ENCODE data around the gene NQO2.
"Not testable (repeated sequence)": the region's sequence is repeated elsewhere in the genome, so short reads cannot be mapped to it uniquely, and the experiment has no call there.

The NQO2 gene

GRCh38 chr6:2990248-2990931, 9.3 kb upstream of the NQO2 start:
- DNase-seq: no peak

DNA sequence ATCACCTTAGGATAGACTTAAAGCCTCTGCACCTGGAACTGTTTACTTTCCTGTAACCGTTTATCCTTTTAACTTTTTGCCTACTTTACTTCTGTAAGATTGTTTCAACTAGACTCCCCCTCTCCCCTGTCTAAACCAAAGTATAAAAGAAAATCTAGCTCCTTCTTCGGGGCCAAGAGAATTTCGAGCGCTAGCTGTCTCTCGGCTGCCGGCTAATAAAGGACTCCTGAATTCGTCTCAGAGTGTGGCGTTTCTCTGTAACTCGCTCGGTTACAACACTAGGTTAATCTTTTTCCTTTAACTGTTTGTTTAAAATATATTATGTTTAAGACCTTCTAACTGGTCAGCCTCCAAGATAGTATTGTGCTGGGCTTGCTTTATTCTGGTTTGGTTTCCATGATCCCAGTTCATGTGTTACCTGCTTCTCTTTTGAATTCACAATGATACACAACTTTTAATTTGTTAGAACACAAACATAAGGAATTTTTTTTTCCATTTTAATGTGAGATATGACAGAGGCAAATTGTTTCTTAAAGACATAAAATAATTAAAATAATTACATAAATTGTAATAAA, 8.7 kb upstream of the NQO2 start:
- no peak for DNase-seq

DNA sequence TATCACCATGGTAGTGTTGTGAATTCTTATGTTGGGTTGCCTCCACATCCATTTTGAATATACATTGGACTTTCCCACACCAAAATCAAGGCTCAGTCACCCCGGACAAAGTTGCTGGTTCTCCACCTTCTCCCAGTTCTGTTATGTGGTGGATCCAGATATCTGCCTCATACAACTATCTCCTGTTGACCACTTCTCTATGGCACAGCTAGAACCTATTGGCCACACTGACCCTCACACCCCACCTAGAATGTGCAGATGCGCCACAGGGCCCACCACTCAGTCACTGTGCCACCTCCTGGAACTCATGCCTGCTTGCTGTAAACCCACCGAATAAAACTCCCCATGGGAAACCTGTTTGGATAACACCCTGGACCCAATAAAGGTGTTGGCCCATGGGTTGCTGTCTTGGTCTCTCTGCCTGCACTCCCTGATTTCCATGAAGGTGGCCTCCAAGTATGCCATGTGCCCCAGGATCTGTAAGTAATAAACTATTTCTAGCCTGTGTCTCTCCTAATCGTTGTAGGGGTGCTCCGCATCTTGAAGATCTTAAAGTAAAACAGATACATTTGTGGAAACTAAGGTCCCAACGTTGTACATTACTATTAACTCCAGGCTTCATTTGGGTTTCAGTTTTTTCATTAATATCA, 7.2 kb upstream of the NQO2 start:
- DNase-seq: no peak

GRCh38 chr6:2993755-2994317, 5.9 kb upstream of the NQO2 start:
- DNase-seq: no peak

- not testable (repeated sequence) for DNase-seq
These were observed 1.3 kb upstream of the NQO2 start for GRCh38 chr6:2998249-2998997.

GRCh38 chr6:2998998-2999617, 586 bp upstream of the NQO2 start:
- no peak for DNase-seq

- DNase-seq: no peak
These were observed 1.6 kb downstream of the NQO2 start for GRCh38 chr6:3001146-3001772.

DNA sequence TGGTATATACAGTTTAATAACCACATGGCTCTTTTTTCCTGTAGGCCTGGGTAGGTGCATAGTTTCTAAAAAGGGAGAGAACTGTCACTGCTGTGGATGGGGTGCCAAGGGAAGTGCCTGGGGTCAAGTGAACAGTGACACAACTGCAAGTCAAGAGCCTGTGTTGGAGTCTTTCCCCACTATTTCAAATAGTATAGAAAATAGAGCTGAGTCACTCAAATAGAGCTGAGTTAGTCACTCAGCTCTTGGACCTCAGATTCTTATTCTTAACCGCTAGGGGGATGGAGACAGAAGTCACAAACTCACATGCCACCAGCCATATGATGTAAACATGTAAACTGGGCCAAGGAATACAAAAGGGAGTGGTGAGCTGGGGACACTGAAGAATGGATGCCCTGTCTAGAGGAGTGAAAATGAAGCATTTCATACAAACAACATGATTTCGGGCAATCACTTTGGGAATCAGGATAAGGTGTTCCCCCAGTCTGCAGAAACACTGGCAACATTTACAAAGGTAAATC, 2.1 kb downstream of the NQO2 start:
- DNase-seq: peak in 1 of 2 experiments; percentile 16

DNA sequence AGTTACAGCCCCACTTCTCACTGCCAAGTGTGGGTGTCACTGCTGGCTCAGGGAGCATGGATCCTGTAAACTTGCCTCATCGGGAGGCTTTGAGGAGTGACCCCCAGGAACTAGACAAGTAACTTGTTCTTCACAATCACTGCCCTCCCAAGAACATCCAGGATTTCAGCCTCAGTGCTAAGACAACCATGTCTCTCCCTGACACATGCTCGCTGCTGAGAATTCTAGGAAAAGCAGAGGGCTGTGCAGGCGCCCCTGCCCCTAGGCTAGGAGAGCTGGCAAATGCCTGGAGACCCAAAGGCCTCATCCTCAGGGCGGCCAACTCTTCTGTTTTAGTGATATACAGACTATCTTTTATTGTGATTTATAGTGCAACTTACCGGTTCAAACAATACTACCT, 3.5 kb downstream of the NQO2 start:
- not testable (repeated sequence) for DNase-seq

- DNase-seq: no peak
These were observed 5.4 kb downstream of the NQO2 start for GRCh38 chr6:3005077-3005476.

DNA sequence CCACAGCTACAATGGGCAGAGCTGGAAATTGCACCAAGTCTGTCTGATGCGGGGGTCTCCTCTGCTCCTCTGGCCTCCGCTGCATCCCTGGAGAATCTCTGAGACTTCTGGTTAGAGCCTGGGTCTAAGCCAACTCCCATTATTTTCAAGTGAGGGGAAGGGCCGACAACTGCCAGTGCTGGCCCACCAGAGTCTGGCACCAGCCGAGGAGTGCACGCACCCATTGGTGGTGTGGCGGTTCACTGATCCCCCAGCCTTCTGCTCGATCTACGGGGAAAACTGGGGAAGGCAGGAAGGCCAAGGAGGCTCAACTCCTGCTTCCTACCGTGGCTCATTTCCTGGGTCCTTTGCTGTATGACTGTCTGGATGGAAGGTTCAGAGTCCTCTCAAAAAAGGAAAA, 6.2 kb downstream of the NQO2 start:
- DNase-seq: no peak

DNA sequence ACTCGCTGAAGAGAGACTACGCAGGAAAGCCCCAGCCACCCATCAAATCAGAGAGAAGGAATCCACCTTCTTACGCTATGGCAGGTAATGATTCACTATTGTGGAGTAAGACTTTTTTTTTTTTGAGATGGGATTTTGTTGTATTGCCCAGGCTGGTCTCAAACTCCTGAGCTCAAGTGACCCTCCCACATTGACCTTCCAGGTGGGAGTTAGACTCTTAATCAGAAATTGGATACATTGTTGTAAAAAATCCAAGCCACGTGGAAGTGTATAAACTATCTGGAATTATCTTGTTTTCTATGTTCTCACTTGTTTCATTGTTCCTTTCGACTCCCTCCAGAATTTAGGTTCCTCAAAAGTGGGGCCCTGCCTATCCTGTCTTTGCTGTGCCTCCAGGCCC, 6.8 kb downstream of the NQO2 start:
- no peak for DNase-seq

GRCh38 chr6:3007571-3007970, 7.9 kb downstream of the NQO2 start:
- no peak for DNase-seq

GRCh38 chr6:3008712-3009265, 9.1 kb downstream of the NQO2 start:
- not testable (repeated sequence) for DNase-seq

- no peak for DNase-seq
These were observed 10.2 kb downstream of the NQO2 start for GRCh38 chr6:3009930-3010329.

DNA sequence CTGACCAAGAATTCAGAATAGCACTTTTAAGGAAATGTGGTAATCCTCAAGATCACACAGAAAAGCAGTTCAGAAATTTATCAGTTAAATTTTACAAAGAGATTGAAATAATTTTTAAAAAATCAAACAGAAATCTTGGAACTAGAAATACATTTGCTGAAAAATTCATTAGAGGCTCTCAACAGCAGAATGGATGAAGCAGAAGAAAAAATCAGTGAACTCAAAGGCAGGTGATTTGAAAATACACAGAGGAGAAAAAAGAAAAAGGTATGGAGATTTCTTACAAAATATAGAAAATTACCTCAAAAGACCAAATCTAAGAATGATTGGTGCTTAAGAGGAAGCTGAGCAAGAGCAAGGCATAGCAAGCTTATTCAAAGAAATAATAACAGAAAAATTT, 11.5 kb downstream of the NQO2 start:
- DNase-seq: no peak

GRCh38 chr6:3011592-3011991, 11.9 kb downstream of the NQO2 start:
- DNase-seq: no peak

- DNase-seq: no peak
These were observed 13.8 kb downstream of the NQO2 start for GRCh38 chr6:3013486-3013885.

GRCh38 chr6:3013901-3014674, 14.4 kb downstream of the NQO2 start:
- DNase-seq: no peak

DNA sequence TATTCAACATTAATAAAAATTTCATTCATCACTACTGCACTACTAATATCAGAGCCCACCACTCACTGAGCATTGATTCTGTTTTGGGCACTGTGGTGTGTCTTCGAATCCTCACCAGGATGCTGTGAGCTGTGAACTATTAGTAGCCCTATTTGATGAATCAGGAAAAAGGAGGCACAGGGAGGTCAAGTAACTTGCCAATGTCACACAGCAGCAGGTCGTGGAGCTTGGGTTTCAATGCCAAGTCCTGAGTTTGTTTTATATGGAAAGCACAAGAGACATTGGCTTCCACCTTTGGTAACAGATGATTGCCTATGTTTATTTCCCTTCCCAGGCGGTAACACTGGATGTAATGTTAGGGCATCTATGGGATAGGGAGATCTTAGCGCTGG, 15.0 kb downstream of the NQO2 start:
- DNase-seq: no peak

GRCh38 chr6:3015144-3015543, 15.4 kb downstream of the NQO2 start:
- DNase-seq: no peak
